Right lobe of liver (tissue), 4 donors: Measurements from ENCODE around the gene PDIA5.

Experiments used
- POLR2A ChIP-seq: fragments of 450-650 bp; IDR thresholded peaks from one replicate; pipeline ENCODE4 v1.6.1; 2017; ENCODE audit warnings: antibody characterized with exemption, mild to moderate bottlenecking
- TF ChIP-seq, protein P1 (sequence below), 4 donors: fragments of 200-600 bp in 3 of 4; fragments of 450-650 bp in 1 of 4; IDR thresholded peaks; one replicate each; pipeline versions ENCODE4 v1.5.1 to v1.8.0; 2016 to 2022; ENCODE audit warnings: antibody characterized with exemption in 4 of 4, mild to moderate bottlenecking in 2 of 4
- donor health status: DM: no; HTN: no; CAD: no.
- donor health status: DM: no; HTN: no; CAD: no.
- donor health status: DM: no; HTN: yes; CAD: no.

DNA sequence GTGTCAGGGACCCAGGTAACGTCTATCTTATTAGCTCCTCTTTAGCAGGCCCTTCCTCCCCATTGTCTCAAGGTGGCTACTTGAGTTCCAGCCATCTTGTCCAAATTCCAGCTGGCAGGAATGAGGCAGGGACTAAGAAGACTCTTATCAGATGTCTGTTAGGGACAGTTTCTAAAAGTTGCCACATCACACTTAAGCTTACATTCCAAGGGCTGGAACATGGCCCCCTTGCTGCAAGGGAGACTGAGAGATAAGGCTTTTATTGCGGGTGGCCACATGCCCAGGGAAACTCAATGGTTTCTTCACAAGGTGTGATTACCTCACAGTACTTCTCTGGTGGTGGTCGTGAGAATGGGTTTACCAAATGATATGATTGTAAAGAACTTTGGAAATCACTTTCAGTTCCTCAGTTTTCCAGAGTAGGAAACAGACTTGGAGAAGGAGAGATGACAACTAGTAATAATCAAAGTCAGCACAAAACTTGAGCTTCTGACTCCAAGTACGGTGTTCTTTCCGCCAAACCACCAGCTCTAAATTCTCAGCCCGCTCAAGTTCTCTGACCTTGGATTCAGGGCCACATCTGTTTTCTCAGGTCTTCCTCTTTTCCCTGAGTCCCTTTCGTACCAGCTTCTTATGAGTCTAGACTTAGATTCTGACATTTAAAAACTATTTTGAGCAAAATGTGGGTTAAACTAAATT is 14.2 kb downstream of the PDIA5 start:
- TF ChIP-seq, protein P1, sequence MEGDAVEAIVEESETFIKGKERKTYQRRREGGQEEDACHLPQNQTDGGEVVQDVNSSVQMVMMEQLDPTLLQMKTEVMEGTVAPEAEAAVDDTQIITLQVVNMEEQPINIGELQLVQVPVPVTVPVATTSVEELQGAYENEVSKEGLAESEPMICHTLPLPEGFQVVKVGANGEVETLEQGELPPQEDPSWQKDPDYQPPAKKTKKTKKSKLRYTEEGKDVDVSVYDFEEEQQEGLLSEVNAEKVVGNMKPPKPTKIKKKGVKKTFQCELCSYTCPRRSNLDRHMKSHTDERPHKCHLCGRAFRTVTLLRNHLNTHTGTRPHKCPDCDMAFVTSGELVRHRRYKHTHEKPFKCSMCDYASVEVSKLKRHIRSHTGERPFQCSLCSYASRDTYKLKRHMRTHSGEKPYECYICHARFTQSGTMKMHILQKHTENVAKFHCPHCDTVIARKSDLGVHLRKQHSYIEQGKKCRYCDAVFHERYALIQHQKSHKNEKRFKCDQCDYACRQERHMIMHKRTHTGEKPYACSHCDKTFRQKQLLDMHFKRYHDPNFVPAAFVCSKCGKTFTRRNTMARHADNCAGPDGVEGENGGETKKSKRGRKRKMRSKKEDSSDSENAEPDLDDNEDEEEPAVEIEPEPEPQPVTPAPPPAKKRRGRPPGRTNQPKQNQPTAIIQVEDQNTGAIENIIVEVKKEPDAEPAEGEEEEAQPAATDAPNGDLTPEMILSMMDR (IDR thresholded peaks at IDR 0.05): no peak
- no peak for TF ChIP-seq POLR2A
